ENCODE measurements around the gene CDNF.

CDNF gene

GRCh38 chr10:14852236-14852635, 14.4 kb upstream of the CDNF start:
- no peak overlapping the region for H4K91ac ChIP-seq (ENCODE audit: low read depth, low read length, poor library complexity)
- H3K9me3 ChIP-seq (replicated peaks in 1 of 2; ENCODE audit: control insufficient read depth in 2 of 2, insufficient read depth in 1 of 2, low read depth in 1 of 2, low read length in 2 of 2) = no peaks in the 10 kb centered on the region
- no peak overlapping the region for H3K14ac ChIP-seq (ENCODE audit: low read length)
- no peaks in the 10 kb centered on the region for H3K79me1 ChIP-seq (ENCODE audit: low read depth, low read length)
- H3K27ac ChIP-seq (replicated peaks; ENCODE audit: low read length) = no peak overlapping the region
- no peaks in the 10 kb centered on the region for H3K4me1 ChIP-seq (ENCODE audit: control insufficient read depth in 2 of 2, insufficient read depth in 1 of 2, low read depth in 1 of 2, low read length in 2 of 2)
- H2BK120ac ChIP-seq (ENCODE audit: low read depth, low read length) = no peak overlapping the region
- no peak overlapping the region for H3K18ac ChIP-seq (ENCODE audit: low read length)
- H2BK15ac ChIP-seq (ENCODE audit: low read length) = no peak overlapping the region
- H2AFZ ChIP-seq (ENCODE audit: low read length) = no peak overlapping the region
- H3K36me3 ChIP-seq (replicated peaks in 1 of 2; ENCODE audit: control insufficient read depth in 2 of 2, insufficient read depth in 2 of 2, low read length in 2 of 2) = peaks cover 5 to 91% of the 10 kb centered on the region in 2 donors
- no CpG with 5 or more reads among the region's 3 CpGs for WGBS, 2 donors (ENCODE audit: extremely low coverage in 2 of 2, insufficient read length in 2 of 2, insufficient replicate concordance in 1 of 2)
- no peak overlapping the region for H2BK12ac ChIP-seq (ENCODE audit: low read length)
- H2BK5ac ChIP-seq (ENCODE audit: low read length) = no peak overlapping the region
- H3K9ac ChIP-seq (ENCODE audit: low read depth, low read length, poor library complexity) = no peak overlapping the region
- no peak overlapping the region for H3K23ac ChIP-seq (ENCODE audit: low read depth, low read length, poor library complexity)
- no peaks in the 10 kb centered on the region for H3K27me3 ChIP-seq (ENCODE audit: control insufficient read depth in 3 of 3, insufficient read depth in 3 of 3, low read depth in 1 of 3, low read length in 3 of 3)
- no peak overlapping the region for H4K8ac ChIP-seq (ENCODE audit: low read depth, low read length)
- H3K4me2 ChIP-seq (ENCODE audit: insufficient read depth, low read length, poor library complexity, severe bottlenecking) = no peak overlapping the region
- H3K4me3 ChIP-seq (ENCODE audit: low read length in 2 of 2) = no peak overlapping the region
- DNase-seq (ENCODE audit: low spot score) = no peak
- H2AK5ac ChIP-seq (ENCODE audit: low read depth, low read length) = no peak overlapping the region
- H3K4ac ChIP-seq (ENCODE audit: low read length) = no peak overlapping the region

DNA sequence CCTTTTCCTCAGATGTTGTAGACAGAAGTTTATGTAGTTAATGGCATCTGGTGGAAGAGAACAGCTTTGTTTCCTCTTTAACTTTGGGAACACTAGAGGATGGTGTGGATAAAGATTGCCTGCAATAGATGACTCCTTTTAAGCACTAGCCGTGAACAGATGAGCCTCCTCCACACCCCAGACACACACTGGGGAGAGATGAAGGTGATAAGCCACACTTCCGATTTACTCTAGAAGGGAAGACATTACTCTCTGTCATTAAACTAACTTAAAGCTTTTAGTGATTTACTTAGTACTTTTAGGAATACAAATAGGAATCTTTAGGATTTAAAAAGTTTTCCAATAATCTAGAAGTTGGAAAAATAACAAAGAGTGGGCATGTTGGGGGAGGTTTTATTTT, 7.1 kb upstream of the CDNF start:
- peaks cover 2% of the 10 kb centered on the region for H3K79me1 ChIP-seq (ENCODE audit: low read depth, low read length)
- H2BK5ac ChIP-seq (ENCODE audit: low read length) = no peak overlapping the region
- no peak overlapping the region for H2BK12ac ChIP-seq (ENCODE audit: low read length)
- no peak overlapping the region for H3K23ac ChIP-seq (ENCODE audit: low read depth, low read length, poor library complexity)
- H3K27me3 ChIP-seq (ENCODE audit: control insufficient read depth in 3 of 3, insufficient read depth in 3 of 3, low read depth in 1 of 3, low read length in 3 of 3) = no peaks in the 10 kb centered on the region
- DNase-seq (ENCODE audit: low spot score) = no peak
- no peak overlapping the region for H3K4me3 ChIP-seq (ENCODE audit: low read length in 2 of 2)
- no peaks in the 10 kb centered on the region for H3K4me1 ChIP-seq (ENCODE audit: control insufficient read depth in 2 of 2, insufficient read depth in 1 of 2, low read depth in 1 of 2, low read length in 2 of 2)
- no peak overlapping the region for H2AFZ ChIP-seq (ENCODE audit: low read length)
- H3K18ac ChIP-seq (ENCODE audit: low read length) = no peak overlapping the region
- no peak overlapping the region for H3K4ac ChIP-seq (ENCODE audit: low read length)
- H4K91ac ChIP-seq (ENCODE audit: low read depth, low read length, poor library complexity) = no peak overlapping the region
- H2AK5ac ChIP-seq (ENCODE audit: low read depth, low read length) = no peak overlapping the region
- H3K27ac ChIP-seq (replicated peaks; ENCODE audit: low read length) = no peak overlapping the region
- no peak overlapping the region for H4K8ac ChIP-seq (ENCODE audit: low read depth, low read length)
- H3K4me2 ChIP-seq (ENCODE audit: insufficient read depth, low read length, poor library complexity, severe bottlenecking) = no peak overlapping the region
- no peak overlapping the region for H2BK120ac ChIP-seq (ENCODE audit: low read depth, low read length)
- H3K14ac ChIP-seq (ENCODE audit: low read length) = no peak overlapping the region
- H3K9ac ChIP-seq (ENCODE audit: low read depth, low read length, poor library complexity) = no peak overlapping the region
- H3K9me3 ChIP-seq (replicated peaks in 1 of 2; ENCODE audit: control insufficient read depth in 2 of 2, insufficient read depth in 1 of 2, low read depth in 1 of 2, low read length in 2 of 2) = no peaks in the 10 kb centered on the region
- no CpG with 5 or more reads among the region's 2 CpGs for WGBS, 2 donors (ENCODE audit: extremely low coverage in 2 of 2, insufficient read length in 2 of 2, insufficient replicate concordance in 1 of 2)
- H3K36me3 ChIP-seq (replicated peaks in 1 of 2; ENCODE audit: control insufficient read depth in 2 of 2, insufficient read depth in 2 of 2, low read length in 2 of 2) = peaks cover 32 to 84% of the 10 kb centered on the region in 2 donors
- H2BK15ac ChIP-seq (ENCODE audit: low read length) = no peak overlapping the region

GRCh38 chr10:14843327-14843988, 5.6 kb upstream of the CDNF start:
- H3K36me3 ChIP-seq (replicated peaks in 1 of 2; ENCODE audit: control insufficient read depth in 2 of 2, insufficient read depth in 2 of 2, low read length in 2 of 2) = peaks cover 31 to 73% of the 10 kb centered on the region in 2 donors
- no peak overlapping the region for H3K14ac ChIP-seq (ENCODE audit: low read length)
- WGBS, 2 donors (ENCODE audit: extremely low coverage in 2 of 2, insufficient read length in 2 of 2, insufficient replicate concordance in 1 of 2) = no CpG with 5 or more reads among the region's 15 CpGs
- H3K4ac ChIP-seq (ENCODE audit: low read length) = no peak overlapping the region
- H3K79me1 ChIP-seq (ENCODE audit: low read depth, low read length) = peaks cover 4% of the 10 kb centered on the region
- H2BK12ac ChIP-seq (ENCODE audit: low read length) = no peak overlapping the region
- H3K4me1 ChIP-seq (ENCODE audit: control insufficient read depth in 2 of 2, insufficient read depth in 1 of 2, low read depth in 1 of 2, low read length in 2 of 2) = peaks cover 0 to 4% of the 10 kb centered on the region in 2 donors
- H4K91ac ChIP-seq (ENCODE audit: low read depth, low read length, poor library complexity) = no peak overlapping the region
- no peaks in the 10 kb centered on the region for H3K9me3 ChIP-seq (replicated peaks in 1 of 2; ENCODE audit: control insufficient read depth in 2 of 2, insufficient read depth in 1 of 2, low read depth in 1 of 2, low read length in 2 of 2)
- H3K4me3 ChIP-seq (ENCODE audit: low read length in 2 of 2) = peak overlapping the region in 1 of 2 donors; percentile 25
- no peak for DNase-seq (ENCODE audit: low spot score)
- no peaks in the 10 kb centered on the region for H3K27me3 ChIP-seq (ENCODE audit: control insufficient read depth in 3 of 3, insufficient read depth in 3 of 3, low read depth in 1 of 3, low read length in 3 of 3)
- H2AFZ ChIP-seq (ENCODE audit: low read length) = no peak overlapping the region
- no peak overlapping the region for H3K18ac ChIP-seq (ENCODE audit: low read length)
- no peak overlapping the region for H3K27ac ChIP-seq (replicated peaks; ENCODE audit: low read length)
- no peak overlapping the region for H4K8ac ChIP-seq (ENCODE audit: low read depth, low read length)
- no peak overlapping the region for H2BK15ac ChIP-seq (ENCODE audit: low read length)
- H2BK120ac ChIP-seq (ENCODE audit: low read depth, low read length) = no peak overlapping the region
- no peak overlapping the region for H3K9ac ChIP-seq (ENCODE audit: low read depth, low read length, poor library complexity)
- H2AK5ac ChIP-seq (ENCODE audit: low read depth, low read length) = no peak overlapping the region
- no peak overlapping the region for H3K23ac ChIP-seq (ENCODE audit: low read depth, low read length, poor library complexity)
- H2BK5ac ChIP-seq (ENCODE audit: low read length) = peak overlapping the region; percentile 94
- H3K4me2 ChIP-seq (ENCODE audit: insufficient read depth, low read length, poor library complexity, severe bottlenecking) = no peak overlapping the region

DNA sequence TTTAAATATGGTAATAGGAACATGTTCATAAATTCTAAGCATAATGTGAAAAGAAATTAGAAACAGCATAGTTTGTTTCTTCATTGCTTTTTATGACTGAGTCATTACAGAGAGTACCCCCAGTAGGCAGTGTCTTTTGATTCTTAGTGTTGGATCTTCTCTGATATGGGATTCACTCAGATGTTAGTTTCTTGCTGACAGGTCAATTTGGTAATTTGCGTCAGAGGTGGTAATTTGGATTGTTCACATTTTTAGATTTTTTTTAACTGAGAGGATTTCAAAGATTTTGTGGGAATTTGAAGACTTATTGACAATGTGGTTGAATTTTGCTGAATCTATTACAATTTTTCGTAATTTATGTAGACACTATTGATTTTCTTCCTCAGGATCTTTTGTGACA, 2.3 kb upstream of the CDNF start:
- Histone ChIP-seq H3K27ac (replicated peaks; ENCODE audit: low read length) (no peak overlapping the region), H2AK5ac (ENCODE audit: low read depth, low read length) (no peak overlapping the region), H4K91ac (ENCODE audit: low read depth, low read length, poor library complexity) (no peak overlapping the region), H2BK120ac (ENCODE audit: low read depth, low read length) (no peak overlapping the region), H3K23ac (ENCODE audit: low read depth, low read length, poor library complexity) (no peak overlapping the region), H2BK5ac (ENCODE audit: low read length) (no peak overlapping the region), H3K4me1 (ENCODE audit: control insufficient read depth in 2 of 2, insufficient read depth in 1 of 2, low read depth in 1 of 2, low read length in 2 of 2) (peaks cover 3 to 4% of the 10 kb centered on the region in 2 donors), H3K14ac (ENCODE audit: low read length) (no peak overlapping the region), H3K79me1 (ENCODE audit: low read depth, low read length) (peaks cover 7% of the 10 kb centered on the region), H3K4ac (ENCODE audit: low read length) (no peak overlapping the region), H3K27me3 (ENCODE audit: control insufficient read depth in 3 of 3, insufficient read depth in 3 of 3, low read depth in 1 of 3, low read length in 3 of 3) (no peaks in the 10 kb centered on the region), H3K18ac (ENCODE audit: low read length) (no peak overlapping the region), H3K9ac (ENCODE audit: low read depth, low read length, poor library complexity) (no peak overlapping the region), H4K8ac (ENCODE audit: low read depth, low read length) (no peak overlapping the region), H3K9me3 (replicated peaks in 1 of 2; ENCODE audit: control insufficient read depth in 2 of 2, insufficient read depth in 1 of 2, low read depth in 1 of 2, low read length in 2 of 2) (no peaks in the 10 kb centered on the region), H3K4me3 (ENCODE audit: low read length in 2 of 2) (no peak overlapping the region), H2AFZ (ENCODE audit: low read length) (no peak overlapping the region), H2BK12ac (ENCODE audit: low read length) (no peak overlapping the region), H3K36me3 (replicated peaks in 1 of 2; ENCODE audit: control insufficient read depth in 2 of 2, insufficient read depth in 2 of 2, low read length in 2 of 2) (peaks cover 29 to 56% of the 10 kb centered on the region in 2 donors), H2BK15ac (ENCODE audit: low read length) (no peak overlapping the region), H3K4me2 (ENCODE audit: insufficient read depth, low read length, poor library complexity, severe bottlenecking) (no peak overlapping the region)
- DNase-seq (ENCODE audit: low spot score) = no peak
- WGBS, 2 donors (ENCODE audit: extremely low coverage in 2 of 2, insufficient read length in 2 of 2, insufficient replicate concordance in 1 of 2) = no CpG with 5 or more reads among the region's 2 CpGs
